ENCODE data around the gene NAIF1. TPM values are rescaled to one million over a fixed set of nuclear protein-coding genes. Genes with fewer than 3 reads are reported as not detected.

The NAIF1 gene
- total RNA-seq, 1 donor from 2014 or later: 6.2 TPM

- TF ChIP-seq, protein P1, sequence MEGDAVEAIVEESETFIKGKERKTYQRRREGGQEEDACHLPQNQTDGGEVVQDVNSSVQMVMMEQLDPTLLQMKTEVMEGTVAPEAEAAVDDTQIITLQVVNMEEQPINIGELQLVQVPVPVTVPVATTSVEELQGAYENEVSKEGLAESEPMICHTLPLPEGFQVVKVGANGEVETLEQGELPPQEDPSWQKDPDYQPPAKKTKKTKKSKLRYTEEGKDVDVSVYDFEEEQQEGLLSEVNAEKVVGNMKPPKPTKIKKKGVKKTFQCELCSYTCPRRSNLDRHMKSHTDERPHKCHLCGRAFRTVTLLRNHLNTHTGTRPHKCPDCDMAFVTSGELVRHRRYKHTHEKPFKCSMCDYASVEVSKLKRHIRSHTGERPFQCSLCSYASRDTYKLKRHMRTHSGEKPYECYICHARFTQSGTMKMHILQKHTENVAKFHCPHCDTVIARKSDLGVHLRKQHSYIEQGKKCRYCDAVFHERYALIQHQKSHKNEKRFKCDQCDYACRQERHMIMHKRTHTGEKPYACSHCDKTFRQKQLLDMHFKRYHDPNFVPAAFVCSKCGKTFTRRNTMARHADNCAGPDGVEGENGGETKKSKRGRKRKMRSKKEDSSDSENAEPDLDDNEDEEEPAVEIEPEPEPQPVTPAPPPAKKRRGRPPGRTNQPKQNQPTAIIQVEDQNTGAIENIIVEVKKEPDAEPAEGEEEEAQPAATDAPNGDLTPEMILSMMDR (IDR thresholded peaks at IDR 0.05; ENCODE audit: partially characterized antibody, unreplicated experiment): no peak
- Mint-ChIP-seq H3K4me1 (ENCODE audit: low read depth, unreplicated experiment) (peaks cover 42% of the 10 kb centered on the region), H3K4me3 (ENCODE audit: unreplicated experiment) (peak overlapping the region; percentile 62), H3K36me3 (ENCODE audit: unreplicated experiment) (no peaks in the 10 kb centered on the region), H3K9me3 (ENCODE audit: unreplicated experiment) (peaks cover 3% of the 10 kb centered on the region), H3K27ac (ENCODE audit: unreplicated experiment) (peak overlapping the region; percentile 88), H3K27me3 (ENCODE audit: unreplicated experiment) (peaks cover 9% of the 10 kb centered on the region)
- DNase-seq: peak; percentile 78
Measured at GRCh38 chr9:128094166-128094949, 27.2 kb upstream of the NAIF1 start.

DNA sequence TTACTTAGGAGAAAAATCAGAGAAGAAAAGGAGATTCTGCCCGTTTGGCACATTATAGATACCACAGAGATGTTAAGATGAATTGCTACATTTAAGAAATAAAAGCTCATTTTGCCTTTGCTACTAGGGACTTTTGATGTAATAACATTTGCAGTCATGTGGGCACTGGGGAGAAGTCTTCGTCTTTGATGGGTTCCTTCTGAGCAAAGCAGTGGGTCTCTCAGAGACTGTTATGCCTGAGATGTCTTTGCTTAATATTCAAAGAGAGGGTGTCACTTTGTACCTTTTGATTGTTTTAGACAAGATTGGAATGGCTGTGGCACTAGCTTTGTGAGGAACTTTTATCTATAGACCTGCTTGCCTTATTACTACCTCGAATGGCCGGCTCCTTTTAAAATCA is 25.9 kb upstream of the NAIF1 start:
- no peak for DNase-seq
- Mint-ChIP-seq H3K9me3 (ENCODE audit: unreplicated experiment) (no peaks in the 10 kb centered on the region), H3K4me1 (ENCODE audit: low read depth, unreplicated experiment) (peaks cover 36% of the 10 kb centered on the region), H3K27me3 (ENCODE audit: unreplicated experiment) (peaks cover 5% of the 10 kb centered on the region), H3K4me3 (ENCODE audit: unreplicated experiment) (peak overlapping the region; percentile 50), H3K36me3 (ENCODE audit: unreplicated experiment) (no peaks in the 10 kb centered on the region), H3K27ac (ENCODE audit: unreplicated experiment) (peak overlapping the region; percentile 53)
- TF ChIP-seq, protein P1 (IDR thresholded peaks at IDR 0.05; ENCODE audit: partially characterized antibody, unreplicated experiment): no peak

GRCh38 chr9:128092199-128092977 is 25.3 kb upstream of the NAIF1 start:
- Mint-ChIP-seq H3K9me3 (ENCODE audit: unreplicated experiment) (no peaks in the 10 kb centered on the region), H3K4me1 (ENCODE audit: low read depth, unreplicated experiment) (peaks cover 40% of the 10 kb centered on the region), H3K4me3 (ENCODE audit: unreplicated experiment) (peak overlapping the region; percentile 73), H3K36me3 (ENCODE audit: unreplicated experiment) (no peaks in the 10 kb centered on the region), H3K27ac (ENCODE audit: unreplicated experiment) (peak overlapping the region; percentile 53), H3K27me3 (ENCODE audit: unreplicated experiment) (peaks cover 5% of the 10 kb centered on the region)
- no peak for DNase-seq
- TF ChIP-seq, protein P1 (IDR thresholded peaks at IDR 0.05; ENCODE audit: partially characterized antibody, unreplicated experiment): no peak

DNA sequence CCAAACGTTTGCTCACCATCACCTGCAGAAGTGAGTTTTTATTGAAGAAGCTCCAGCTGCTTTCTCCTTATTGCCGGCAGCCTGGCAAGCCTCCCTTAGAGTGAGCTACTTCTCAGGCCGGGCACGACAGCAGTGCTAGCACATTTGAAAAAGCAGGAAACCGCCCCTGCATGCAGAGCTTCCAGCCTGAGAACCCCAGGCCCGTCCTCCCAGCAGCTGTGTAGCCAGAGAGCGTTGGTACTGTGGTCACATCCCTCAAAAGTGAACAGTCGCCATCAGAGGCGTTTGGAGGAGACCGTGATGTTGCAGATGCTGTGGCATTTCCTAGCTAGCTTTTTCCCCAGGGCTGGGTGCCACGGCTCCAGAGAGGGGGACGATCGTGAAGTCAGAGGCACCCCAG is 24.5 kb upstream of the NAIF1 start:
- Mint-ChIP-seq H3K4me3 (ENCODE audit: unreplicated experiment) (peak overlapping the region; percentile 73), H3K9me3 (ENCODE audit: unreplicated experiment) (no peaks in the 10 kb centered on the region), H3K36me3 (ENCODE audit: unreplicated experiment) (no peaks in the 10 kb centered on the region), H3K27ac (ENCODE audit: unreplicated experiment) (peak overlapping the region; percentile 28), H3K4me1 (ENCODE audit: low read depth, unreplicated experiment) (peaks cover 40% of the 10 kb centered on the region), H3K27me3 (ENCODE audit: unreplicated experiment) (peaks cover 6% of the 10 kb centered on the region)
- no peak for DNase-seq
- TF ChIP-seq, protein P1 (IDR thresholded peaks at IDR 0.05; ENCODE audit: partially characterized antibody, unreplicated experiment): no peak

Data from glutamatergic neuron (in vitro differentiated cells).